Calu3 (cell line): Measurements from ENCODE around the gene PGC. TPM values are rescaled to one million over a fixed set of nuclear protein-coding genes. Genes with fewer than 3 reads are reported as not detected.

ENCODE experiments used
- BruUV-seq: library from RNA; stranded (reverse); fragments of 400-500 nt; replicated peaks from 2 replicates; lab custom pipeline; 2021; lab: Mats Ljungman, UMichigan
- CTCF ChIA-PET: fragments of 300-600 bp; sonication (Branson Sonifier 250); formaldehyde crosslinking; loops from one replicate; lab custom pipeline; 2022; ENCODE audit warnings: antibody characterized with exemption; lab: Charles Lee
- DNase-seq: peaks from one replicate; pipeline ENCODE4 v3.0.0; 2022
- H3K27ac Mint-ChIP-seq: one replicate; pipeline ENCODE4 v1.8.0; 2022; ENCODE audit warnings: mixed read lengths; ENCODE audit not compliant: unreplicated experiment
- H3K27me3 Mint-ChIP-seq: one replicate; pipeline ENCODE4 v1.8.0; 2022; ENCODE audit warnings: mixed read lengths; ENCODE audit not compliant: unreplicated experiment
- H3K36me3 Mint-ChIP-seq: one replicate; pipeline ENCODE4 v1.8.0; 2022; ENCODE audit warnings: mild to moderate bottlenecking, moderate library complexity, mixed read lengths; ENCODE audit not compliant: insufficient read depth, unreplicated experiment
- H3K4me1 Mint-ChIP-seq: one replicate; pipeline ENCODE4 v1.8.0; 2022; ENCODE audit warnings: mild to moderate bottlenecking, low read depth, mixed read lengths; ENCODE audit not compliant: unreplicated experiment
- H3K4me3 Mint-ChIP-seq: one replicate; pipeline ENCODE4 v1.8.0; 2022; ENCODE audit warnings: mild to moderate bottlenecking, low read depth, moderate library complexity, mixed read lengths; ENCODE audit not compliant: unreplicated experiment
- H3K9me3 Mint-ChIP-seq: one replicate; pipeline ENCODE4 v1.8.0; 2022; ENCODE audit warnings: low read depth, mixed read lengths; ENCODE audit not compliant: unreplicated experiment
- CTCF ChIP-seq: fragments of 200-600 bp; IDR thresholded peaks from one replicate; pipeline ENCODE4 v1.8.0; 2022; ENCODE audit warnings: antibody characterized with exemption; ENCODE audit not compliant: unreplicated experiment
- intact Hi-C: fragments of 100-400 bp; cut with micrococcal nuclease; formaldehyde crosslinking; loops from one replicate; pipeline ENCODE4 v1.10.0; 2022; ENCODE audit not compliant: unreplicated experiment
- total RNA-seq: library from RNA; stranded (reverse); gene quantifications from 2 replicates; pipeline ENCODE4 v1.2.3, GENCODE V29; 2022

Gene PGC
- total RNA-seq, 1 experiment from 2014 or later: not detected

DNA sequence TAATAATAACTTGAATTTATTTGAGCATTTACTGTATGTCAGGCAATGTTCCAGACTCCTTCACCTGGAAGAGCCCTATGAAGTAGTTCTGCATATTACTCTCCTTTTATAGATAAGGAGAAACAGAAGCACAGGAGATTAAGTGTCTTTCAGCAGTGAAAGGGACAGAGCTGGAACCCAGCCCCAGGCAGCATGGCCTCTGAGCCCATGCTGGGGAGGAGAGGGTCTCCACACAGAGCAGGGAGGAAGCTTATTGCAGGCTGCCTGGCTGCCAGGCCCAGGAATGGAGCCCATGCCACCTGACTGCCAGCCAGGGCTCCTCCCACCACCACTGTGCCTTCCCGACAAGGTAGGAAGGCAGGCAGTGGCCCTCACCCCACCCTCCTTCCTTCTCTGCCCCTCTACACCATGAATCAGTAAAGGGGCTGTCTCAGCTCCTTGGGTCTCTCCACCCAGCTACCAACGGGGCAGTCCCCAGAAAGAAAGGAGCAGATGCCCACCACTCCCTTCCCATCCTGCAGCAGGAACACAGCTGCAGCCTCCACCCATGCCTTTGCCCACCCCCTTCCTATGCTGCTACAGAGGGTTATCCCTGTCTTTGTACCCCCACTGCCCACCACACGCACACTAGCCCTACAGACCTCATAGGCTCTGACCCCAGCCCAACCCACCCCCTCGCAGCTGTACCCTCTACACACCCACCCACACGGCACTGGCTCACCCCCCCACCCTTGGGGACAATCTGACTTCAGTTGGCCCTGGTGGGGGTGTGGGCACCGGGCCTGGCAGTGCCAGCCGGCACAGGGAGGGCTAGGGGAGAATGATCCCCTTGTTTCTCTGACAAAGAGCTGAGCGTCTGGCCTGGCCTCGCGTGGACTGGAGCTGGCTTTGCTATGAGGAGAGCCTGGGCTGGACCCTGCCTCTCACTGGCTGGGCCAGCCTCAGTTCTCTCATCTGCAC lies 53.6 kb downstream of the PGC start:
- Mint-ChIP-seq H3K4me1 (peaks cover 18% of the 10 kb centered on the region), H3K36me3 (no peaks in the 10 kb centered on the region), H3K9me3 (no peaks in the 10 kb centered on the region), H3K27ac (no peak overlapping the region), H3K27me3 (no peaks in the 10 kb centered on the region), H3K4me3 (no peak overlapping the region)
- no peak for TF ChIP-seq CTCF
- intact Hi-C loops: no loop called here
- DNase-seq: no peak
- no TSS peak for BruUV-seq
- CTCF ChIA-PET: interaction anchor here (0.6 to 1.7 kb wide), 4 partner anchors 10 to 358 kb away, joined by 3 to 5 read pairs (median 4); partner anchors contain the start of gene NCR2

DNA sequence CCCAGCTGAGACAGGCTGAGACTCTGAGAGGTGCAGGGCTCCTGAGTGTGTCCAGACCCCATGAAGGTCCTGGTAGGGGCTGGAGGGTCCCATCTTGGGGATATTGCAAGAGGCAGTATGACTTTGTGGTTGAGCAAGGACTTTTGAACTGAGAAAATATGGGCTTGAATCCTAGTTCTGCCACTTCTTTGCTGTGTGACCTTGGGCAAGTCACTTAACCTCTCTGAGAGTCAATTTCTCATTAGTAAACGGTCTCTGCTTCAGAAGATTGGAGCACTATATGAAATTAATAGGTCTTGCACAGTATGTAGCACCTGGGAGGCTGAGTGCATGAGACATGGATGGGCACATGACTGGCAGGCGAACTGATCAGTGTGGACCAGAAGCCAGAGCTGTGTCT lies 54.5 kb downstream of the PGC start:
- peaks cover 18% of the 10 kb centered on the region for H3K4me1 Mint-ChIP-seq
- intact Hi-C loops: no loop called here
- DNase-seq: no peak
- no peak overlapping the region for H3K4me3 Mint-ChIP-seq
- CTCF ChIA-PET: interaction anchor here (0.7 to 1.4 kb wide), 3 partner anchors 10 to 41 kb away, joined by 3 to 5 read pairs (median 4); no protein-coding TSS in a partner anchor
- H3K27me3 Mint-ChIP-seq: no peaks in the 10 kb centered on the region
- no peaks in the 10 kb centered on the region for H3K36me3 Mint-ChIP-seq
- H3K9me3 Mint-ChIP-seq: no peaks in the 10 kb centered on the region
- TF ChIP-seq CTCF: no peak
- no TSS peak for BruUV-seq
- no peak overlapping the region for H3K27ac Mint-ChIP-seq

DNA sequence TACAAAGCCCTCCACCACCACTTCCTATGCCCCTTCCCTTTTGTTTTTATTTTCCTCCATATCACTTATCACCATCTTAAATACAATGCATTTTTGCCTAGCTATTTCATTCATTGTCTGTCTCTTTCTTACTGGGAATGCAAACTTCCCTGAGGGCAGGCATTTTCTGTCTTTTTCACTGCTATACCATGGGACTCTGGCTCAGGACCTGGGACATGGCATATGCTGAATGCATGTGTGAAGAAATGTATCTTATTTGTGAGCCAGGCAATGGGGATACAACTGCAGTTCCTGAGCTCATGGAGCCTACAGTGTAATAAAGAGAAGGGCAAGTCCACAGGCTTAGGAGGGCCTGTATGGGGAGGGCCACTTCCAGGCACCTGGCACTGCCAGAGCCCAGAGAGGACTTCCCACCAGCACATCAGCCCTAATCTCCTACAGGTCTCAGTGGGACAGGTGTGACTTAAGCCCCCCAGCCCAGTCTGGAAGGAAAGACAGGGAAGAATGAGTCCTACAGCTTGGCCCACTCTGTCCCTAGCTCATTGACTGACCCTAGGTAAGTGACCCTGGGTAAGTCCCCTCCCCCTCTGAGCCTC lies 55.0 kb downstream of the PGC start:
- no peak for DNase-seq
- Mint-ChIP-seq H3K4me1 (peaks cover 18% of the 10 kb centered on the region), H3K27me3 (no peaks in the 10 kb centered on the region), H3K27ac (no peak overlapping the region), H3K9me3 (no peaks in the 10 kb centered on the region), H3K36me3 (no peaks in the 10 kb centered on the region), H3K4me3 (no peak overlapping the region)
- CTCF ChIA-PET: interaction anchor here (1.1 to 1.4 kb wide), 2 partner anchors 11 to 21 kb away, joined by 3 to 5 read pairs; no protein-coding TSS in a partner anchor
- no TSS peak for BruUV-seq
- no peak for TF ChIP-seq CTCF
- intact Hi-C loops: no loop called here

DNA sequence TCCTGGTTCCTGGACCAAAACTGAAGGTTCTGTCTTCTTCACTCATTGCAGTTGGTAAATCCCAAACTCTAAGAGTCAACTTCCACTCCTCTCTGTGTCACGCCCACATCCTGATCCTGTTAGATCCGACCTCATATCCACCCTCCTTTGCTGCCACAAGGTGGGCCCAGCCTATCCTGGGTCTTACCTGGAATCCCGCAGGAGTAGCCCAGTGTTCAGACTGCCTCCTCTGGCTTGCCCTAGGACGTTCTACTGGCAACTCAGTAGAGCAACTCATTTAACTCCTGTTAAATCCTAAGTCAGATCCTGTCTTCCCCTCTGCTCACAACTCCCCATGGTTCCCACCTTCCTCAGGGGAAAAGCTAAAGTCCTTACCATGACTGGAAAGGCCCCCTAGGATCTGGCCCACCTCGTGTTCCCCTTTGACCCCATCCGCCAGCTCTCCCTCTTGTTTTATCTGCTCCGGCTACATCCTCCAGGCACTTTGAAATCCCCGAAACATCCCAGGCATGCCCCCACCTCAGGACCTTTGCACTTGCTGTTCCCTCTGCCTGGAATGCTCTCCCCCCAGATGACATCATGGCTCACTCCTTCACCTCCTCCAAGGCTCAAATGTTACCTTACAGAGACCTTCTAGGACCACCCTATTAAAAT lies 55.6 kb downstream of the PGC start:
- CTCF ChIA-PET: interaction anchor here (1.1 to 1.4 kb wide), 2 partner anchors 11 to 21 kb away, joined by 3 to 5 read pairs; no protein-coding TSS in a partner anchor
- no peak overlapping the region for H3K27ac Mint-ChIP-seq

More for the DNA sequence above, 55.6 kb downstream of the PGC start:
- H3K4me1 Mint-ChIP-seq: peaks cover 18% of the 10 kb centered on the region
- DNase-seq: no peak
- BruUV-seq: no TSS peak
- intact Hi-C loops: no loop called here
- H3K36me3 Mint-ChIP-seq: no peaks in the 10 kb centered on the region
- H3K27me3 Mint-ChIP-seq: no peaks in the 10 kb centered on the region
- no peaks in the 10 kb centered on the region for H3K9me3 Mint-ChIP-seq
- H3K4me3 Mint-ChIP-seq: no peak overlapping the region
- TF ChIP-seq CTCF: no peak
